Trophoblast cell (in vitro differentiated cells and primary cell): Measurements from ENCODE around the gene ZBTB20.

Source experiments
- DNase-seq, 2 donors: peaks; one replicate each; pipeline ENCODE4 v3.0.0-alpha.2; 2016
- H2AFZ ChIP-seq: 2 replicates; pipeline ENCODE4 v1.6.1; 2013; ENCODE audit warnings: low read length, moderate library complexity, mild to moderate bottlenecking; ENCODE audit not compliant: insufficient read depth, poor library complexity
- H2AK5ac ChIP-seq: 2 replicates; pipeline ENCODE4 v1.6.1; 2013; ENCODE audit warnings: mild to moderate bottlenecking, low read length
- H2BK120ac ChIP-seq: 2 replicates; pipeline ENCODE4 v1.6.1; 2013; ENCODE audit warnings: low read length, mild to moderate bottlenecking, moderate library complexity; ENCODE audit not compliant: insufficient read depth, poor library complexity
- H2BK12ac ChIP-seq: 2 replicates; pipeline ENCODE4 v1.6.1; 2013; ENCODE audit warnings: mild to moderate bottlenecking, low read length, moderate library complexity
- H2BK5ac ChIP-seq: 2 replicates; pipeline ENCODE4 v1.6.1; 2013; ENCODE audit warnings: low read length, low read depth, moderate library complexity, mild to moderate bottlenecking; ENCODE audit not compliant: poor library complexity
- H3K14ac ChIP-seq: 2 replicates; pipeline ENCODE4 v1.6.1; 2013; ENCODE audit warnings: mild to moderate bottlenecking, low read length
- H3K18ac ChIP-seq: 2 replicates; pipeline ENCODE4 v1.6.1; 2013; ENCODE audit warnings: mild to moderate bottlenecking, low read length
- H3K23ac ChIP-seq: 2 replicates; pipeline ENCODE4 v1.6.1; 2013; ENCODE audit warnings: low read length
- H3K27ac ChIP-seq: 2 replicates; pipeline ENCODE4 v1.5.1; 2013; ENCODE audit warnings: low read depth, mild to moderate bottlenecking, inconsistent platforms, low read length, moderate library complexity
- H3K27me3 ChIP-seq: 2 replicates; pipeline ENCODE4 v1.6.1; 2013; ENCODE audit warnings: inconsistent platforms, mild to moderate bottlenecking, low read length, moderate library complexity; ENCODE audit not compliant: insufficient read depth
- H3K36me3 ChIP-seq, 2 experiments: 1 replicate in 1 of 2; 2 replicates in 1 of 2; pipeline ENCODE4 v1.6.1; 2013; ENCODE audit warnings: low read length in 2 of 2, mild to moderate bottlenecking in 2 of 2, moderate library complexity in 1 of 2; ENCODE audit not compliant: insufficient read depth in 2 of 2, control insufficient read depth in 1 of 2
- H3K4ac ChIP-seq: 2 replicates; pipeline ENCODE4 v1.6.1; 2013; ENCODE audit warnings: low read depth, mild to moderate bottlenecking, low read length, moderate library complexity
- H3K4me1 ChIP-seq, 2 experiments: 1 replicate in 1 of 2; 2 replicates in 1 of 2; pipeline ENCODE4 v1.6.1; 2013; ENCODE audit warnings: low read length in 2 of 2, mild to moderate bottlenecking in 2 of 2, moderate library complexity in 1 of 2; ENCODE audit not compliant: insufficient read depth in 2 of 2, control insufficient read depth in 1 of 2
- H3K4me2 ChIP-seq: 2 replicates; pipeline ENCODE4 v1.6.1; 2013; ENCODE audit warnings: inconsistent platforms, mild to moderate bottlenecking, low read length, moderate library complexity
- H3K4me3 ChIP-seq: 2 replicates; pipeline ENCODE4 v1.5.1; 2013; ENCODE audit warnings: mild to moderate bottlenecking, low read depth, low read length, inconsistent platforms
- H3K79me1 ChIP-seq: one replicate; pipeline ENCODE4 v1.6.1; 2013; ENCODE audit warnings: low read length
- H3K79me2 ChIP-seq: 2 replicates; pipeline ENCODE4 v1.6.1; 2013; ENCODE audit warnings: low read length, mild to moderate bottlenecking; ENCODE audit not compliant: control insufficient read depth, insufficient read depth, poor library complexity
- H3K9ac ChIP-seq: 2 replicates; pipeline ENCODE4 v1.6.1; 2013; ENCODE audit warnings: mild to moderate bottlenecking, low read length
- H3K9me3 ChIP-seq: 2 replicates; pipeline ENCODE4 v1.6.1; 2013; ENCODE audit warnings: low read depth, mild to moderate bottlenecking, control low read depth, inconsistent platforms, low read length; ENCODE audit not compliant: insufficient read depth
- H4K12ac ChIP-seq: 2 replicates; pipeline ENCODE4 v1.6.1; 2013; ENCODE audit warnings: low read depth, mild to moderate bottlenecking, low read length, moderate library complexity
- H4K8ac ChIP-seq: 2 replicates; pipeline ENCODE4 v1.6.1; 2013; ENCODE audit warnings: low read depth, mild to moderate bottlenecking, low read length, moderate library complexity
- H4K91ac ChIP-seq: one replicate; pipeline ENCODE4 v1.6.1; 2013; ENCODE audit warnings: low read depth, mild to moderate bottlenecking, low read length, moderate library complexity
- WGBS: extraction: QIAGEN DNeasy Blood & Tissue Kit; methylation state at CpG from one replicate; pipeline ENCODE4 v1.1.7; 2013; ENCODE audit warnings: missing lambda C conversion rate; ENCODE audit not compliant: insufficient read length, insufficient coverage; ENCODE audit errors: extremely low coverage; 5-methylcytosine and 5-hydroxymethylcytosine counted together

The ZBTB20 gene

GRCh38 chr3:114953215-114953799 lies 193.8 kb downstream of the ZBTB20 start:
- no CpG with 5 or more reads among the region's 3 CpGs for WGBS
- H2BK5ac ChIP-seq: no peak overlapping the region
- no peak overlapping the region for H4K8ac ChIP-seq
- H4K12ac ChIP-seq: no peak overlapping the region
- H3K23ac ChIP-seq: no peak overlapping the region
- H3K9ac ChIP-seq: no peak overlapping the region
- H3K27ac ChIP-seq: no peak overlapping the region
- H3K79me2 ChIP-seq: no peaks in the 10 kb centered on the region
- H3K18ac ChIP-seq: no peak overlapping the region
- no peaks in the 10 kb centered on the region for H3K36me3 ChIP-seq
- no peaks in the 10 kb centered on the region for H3K27me3 ChIP-seq
- no peak overlapping the region for H4K91ac ChIP-seq
- no peak overlapping the region for H2AFZ ChIP-seq
- no peaks in the 10 kb centered on the region for H3K9me3 ChIP-seq
- H2BK120ac ChIP-seq: no peak overlapping the region
- no peak overlapping the region for H3K4me2 ChIP-seq
- no peaks in the 10 kb centered on the region for H3K4me1 ChIP-seq
- H2AK5ac ChIP-seq: no peak overlapping the region
- no peak for DNase-seq
- H3K79me1 ChIP-seq: no peaks in the 10 kb centered on the region
- H2BK12ac ChIP-seq: no peak overlapping the region
- H3K14ac ChIP-seq: no peak overlapping the region
- no peak overlapping the region for H3K4ac ChIP-seq
- no peak overlapping the region for H3K4me3 ChIP-seq

DNA sequence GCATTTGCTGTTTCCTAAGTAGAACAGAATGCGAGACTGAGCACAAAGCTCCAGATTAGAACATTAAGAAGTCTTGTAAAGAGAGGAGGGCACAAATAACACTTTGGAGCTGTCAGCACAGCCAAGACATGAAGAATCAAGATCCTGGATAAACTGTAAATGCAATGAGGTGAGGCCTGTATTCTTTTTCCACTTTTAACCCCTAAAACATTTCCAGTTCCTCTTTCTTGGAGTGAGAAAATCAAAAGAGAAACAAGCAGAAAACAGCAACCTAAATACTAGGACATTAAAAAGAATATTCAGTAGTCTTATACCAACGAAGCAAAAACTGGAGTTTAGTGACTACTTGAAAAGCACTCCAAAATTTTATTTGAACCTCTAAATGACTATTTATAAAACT lies 204.3 kb downstream of the ZBTB20 start:
- Histone ChIP-seq H3K79me1 (no peaks in the 10 kb centered on the region), H2AFZ (no peak overlapping the region), H3K14ac (no peak overlapping the region), H3K23ac (no peak overlapping the region), H2BK120ac (no peak overlapping the region), H3K79me2 (no peaks in the 10 kb centered on the region), H3K4me1 (no peaks in the 10 kb centered on the region), H3K4ac (no peak overlapping the region), H3K4me3 (no peak overlapping the region), H4K12ac (no peak overlapping the region), H3K18ac (no peak overlapping the region), H3K4me2 (no peak overlapping the region), H3K27me3 (no peaks in the 10 kb centered on the region), H2BK12ac (no peak overlapping the region), H3K9ac (no peak overlapping the region), H4K91ac (no peak overlapping the region), H3K36me3 (no peaks in the 10 kb centered on the region), H2BK5ac (no peak overlapping the region), H3K27ac (no peak overlapping the region), H3K9me3 (no peaks in the 10 kb centered on the region), H4K8ac (no peak overlapping the region), H2AK5ac (no peak overlapping the region)
- no CpG with 5 or more reads among the region's 2 CpGs for WGBS
- no peak for DNase-seq

DNA sequence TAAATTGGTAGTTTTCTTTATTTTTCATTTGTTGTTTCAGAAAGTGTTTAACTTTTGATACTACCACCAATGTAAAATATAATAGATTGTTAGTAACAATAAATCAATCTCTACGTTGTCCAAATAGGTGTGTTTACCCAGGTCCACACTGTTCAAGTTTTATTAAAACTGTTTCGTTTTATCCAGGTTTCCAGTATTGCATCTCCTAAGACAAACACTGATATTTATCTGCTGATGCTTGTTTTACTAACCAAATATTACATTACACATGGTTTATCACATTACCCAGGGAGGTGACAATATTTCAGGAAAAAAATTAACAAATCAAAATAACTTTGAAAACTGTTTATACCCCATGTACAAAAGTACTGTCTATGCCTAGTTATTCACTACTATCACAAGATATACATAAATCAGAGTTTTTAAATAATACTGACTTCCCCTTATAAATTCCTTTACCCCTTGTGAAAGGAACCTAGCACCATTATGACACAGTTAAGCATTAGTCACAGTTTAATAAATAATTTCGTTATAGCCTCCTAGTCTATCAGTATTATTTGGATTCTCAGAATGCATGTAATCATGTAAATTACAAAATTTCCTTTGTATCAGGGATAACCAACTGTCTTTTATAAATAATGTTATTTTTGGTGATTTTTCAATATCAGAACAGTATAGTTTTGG lies 205.3 kb downstream of the ZBTB20 start:
- Histone ChIP-seq H3K9me3 (no peaks in the 10 kb centered on the region), H3K18ac (no peak overlapping the region), H3K4me1 (no peaks in the 10 kb centered on the region), H2AK5ac (no peak overlapping the region), H3K4me3 (no peak overlapping the region), H3K27ac (no peak overlapping the region), H3K4me2 (no peak overlapping the region), H3K4ac (no peak overlapping the region), H3K79me1 (no peaks in the 10 kb centered on the region), H2BK120ac (no peak overlapping the region), H3K14ac (no peak overlapping the region), H3K79me2 (no peaks in the 10 kb centered on the region), H2AFZ (no peak overlapping the region), H4K8ac (no peak overlapping the region), H4K12ac (no peak overlapping the region), H2BK12ac (no peak overlapping the region), H4K91ac (no peak overlapping the region), H3K36me3 (no peaks in the 10 kb centered on the region), H2BK5ac (no peak overlapping the region), H3K23ac (no peak overlapping the region), H3K27me3 (no peaks in the 10 kb centered on the region), H3K9ac (no peak overlapping the region)
- no peak for DNase-seq
- no CpG with 5 or more reads among the region's 3 CpGs for WGBS

- Histone ChIP-seq H3K79me2 (no peaks in the 10 kb centered on the region), H2BK120ac (no peak overlapping the region), H3K4ac (no peak overlapping the region), H2BK5ac (no peak overlapping the region), H3K14ac (no peak overlapping the region), H2AK5ac (no peak overlapping the region), H3K27me3 (no peaks in the 10 kb centered on the region), H2BK12ac (no peak overlapping the region), H4K12ac (no peak overlapping the region), H3K4me1 (no peaks in the 10 kb centered on the region), H4K8ac (no peak overlapping the region), H3K27ac (no peak overlapping the region), H3K9ac (no peak overlapping the region), H2AFZ (no peak overlapping the region), H3K4me3 (no peak overlapping the region), H3K79me1 (no peaks in the 10 kb centered on the region), H4K91ac (no peak overlapping the region), H3K4me2 (no peak overlapping the region), H3K9me3 (no peaks in the 10 kb centered on the region), H3K23ac (no peak overlapping the region), H3K18ac (no peak overlapping the region), H3K36me3 (no peaks in the 10 kb centered on the region)
- no peak for DNase-seq
These were observed 207.2 kb downstream of the ZBTB20 start for GRCh38 chr3:114939920-114940319.
